Measurements from ENCODE around the gene AHDC1.

DNA sequence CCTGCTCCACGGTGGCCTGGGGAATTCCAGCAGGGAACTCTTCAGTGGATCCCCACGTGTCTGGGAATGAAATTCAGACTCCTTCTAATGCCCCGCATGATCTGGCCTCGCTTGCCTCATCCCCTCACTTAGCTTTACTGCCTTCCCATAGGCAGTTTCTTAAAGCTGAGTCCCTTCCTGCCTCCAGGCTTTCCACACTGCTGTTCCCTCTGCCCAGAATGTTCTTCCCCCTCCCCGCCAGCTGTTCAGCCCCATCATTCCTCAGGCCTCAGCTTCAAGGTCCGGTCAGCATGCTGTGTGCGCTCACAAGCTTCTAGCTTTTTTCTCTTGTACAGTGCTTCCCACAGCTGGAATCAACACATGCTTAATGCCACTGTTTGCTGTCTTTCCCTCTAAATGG is 59.1 kb downstream of the AHDC1 start:
- TF ChIP-seq, protein P1, sequence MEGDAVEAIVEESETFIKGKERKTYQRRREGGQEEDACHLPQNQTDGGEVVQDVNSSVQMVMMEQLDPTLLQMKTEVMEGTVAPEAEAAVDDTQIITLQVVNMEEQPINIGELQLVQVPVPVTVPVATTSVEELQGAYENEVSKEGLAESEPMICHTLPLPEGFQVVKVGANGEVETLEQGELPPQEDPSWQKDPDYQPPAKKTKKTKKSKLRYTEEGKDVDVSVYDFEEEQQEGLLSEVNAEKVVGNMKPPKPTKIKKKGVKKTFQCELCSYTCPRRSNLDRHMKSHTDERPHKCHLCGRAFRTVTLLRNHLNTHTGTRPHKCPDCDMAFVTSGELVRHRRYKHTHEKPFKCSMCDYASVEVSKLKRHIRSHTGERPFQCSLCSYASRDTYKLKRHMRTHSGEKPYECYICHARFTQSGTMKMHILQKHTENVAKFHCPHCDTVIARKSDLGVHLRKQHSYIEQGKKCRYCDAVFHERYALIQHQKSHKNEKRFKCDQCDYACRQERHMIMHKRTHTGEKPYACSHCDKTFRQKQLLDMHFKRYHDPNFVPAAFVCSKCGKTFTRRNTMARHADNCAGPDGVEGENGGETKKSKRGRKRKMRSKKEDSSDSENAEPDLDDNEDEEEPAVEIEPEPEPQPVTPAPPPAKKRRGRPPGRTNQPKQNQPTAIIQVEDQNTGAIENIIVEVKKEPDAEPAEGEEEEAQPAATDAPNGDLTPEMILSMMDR (IDR thresholded peaks at IDR 0.05) = no peak
- TF ChIP-seq POLR2A (IDR thresholded peaks at IDR 0.05) = no peak
